ENCODE data around the gene GAB4.

Gene GAB4

DNA sequence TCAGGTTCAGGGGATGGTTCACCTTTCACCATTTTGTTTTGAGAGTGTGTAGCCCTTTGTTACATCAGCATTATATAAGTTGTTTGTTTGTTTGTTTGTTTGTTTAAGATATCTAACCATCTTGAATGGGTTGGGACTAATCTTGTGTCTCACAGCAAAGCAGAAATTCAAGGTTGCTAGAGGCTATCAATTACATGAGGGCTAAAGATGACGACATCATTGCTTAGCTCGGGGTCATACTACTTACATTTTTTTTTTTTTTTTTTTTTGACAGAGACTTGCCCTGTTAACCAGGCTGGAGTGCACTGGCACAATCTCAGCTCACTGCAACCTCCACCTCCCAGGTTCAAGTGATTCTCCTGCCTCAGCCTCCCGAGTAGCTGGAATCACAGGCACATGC is 95.7 kb downstream of the GAB4 start (continued):
- TF ChIP-seq ZNF560 (tag by site-specific recombination; IDR thresholded peaks at IDR 0.05; ENCODE audit: borderline replicate concordance): no peak
- TF ChIP-seq, protein P1, sequence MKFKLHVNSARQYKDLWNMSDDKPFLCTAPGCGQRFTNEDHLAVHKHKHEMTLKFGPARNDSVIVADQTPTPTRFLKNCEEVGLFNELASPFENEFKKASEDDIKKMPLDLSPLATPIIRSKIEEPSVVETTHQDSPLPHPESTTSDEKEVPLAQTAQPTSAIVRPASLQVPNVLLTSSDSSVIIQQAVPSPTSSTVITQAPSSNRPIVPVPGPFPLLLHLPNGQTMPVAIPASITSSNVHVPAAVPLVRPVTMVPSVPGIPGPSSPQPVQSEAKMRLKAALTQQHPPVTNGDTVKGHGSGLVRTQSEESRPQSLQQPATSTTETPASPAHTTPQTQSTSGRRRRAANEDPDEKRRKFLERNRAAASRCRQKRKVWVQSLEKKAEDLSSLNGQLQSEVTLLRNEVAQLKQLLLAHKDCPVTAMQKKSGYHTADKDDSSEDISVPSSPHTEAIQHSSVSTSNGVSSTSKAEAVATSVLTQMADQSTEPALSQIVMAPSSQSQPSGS (tag by site-specific recombination; IDR thresholded peaks at IDR 0.05; ENCODE audit: low read depth): peak; percentile 81; the same call in 1 of the 2 replicates
- no peak for TF ChIP-seq ZNF660 (tag by site-specific recombination; IDR thresholded peaks at IDR 0.05)
